Measurements from ENCODE around the gene KDM7A. TPM values are rescaled to one million over a fixed set of nuclear protein-coding genes. Genes with fewer than 3 reads are reported as not detected.

KDM7A gene
- total RNA-seq, 2 donors from 2014 or later: 9.6 to 26.5 TPM

DNA sequence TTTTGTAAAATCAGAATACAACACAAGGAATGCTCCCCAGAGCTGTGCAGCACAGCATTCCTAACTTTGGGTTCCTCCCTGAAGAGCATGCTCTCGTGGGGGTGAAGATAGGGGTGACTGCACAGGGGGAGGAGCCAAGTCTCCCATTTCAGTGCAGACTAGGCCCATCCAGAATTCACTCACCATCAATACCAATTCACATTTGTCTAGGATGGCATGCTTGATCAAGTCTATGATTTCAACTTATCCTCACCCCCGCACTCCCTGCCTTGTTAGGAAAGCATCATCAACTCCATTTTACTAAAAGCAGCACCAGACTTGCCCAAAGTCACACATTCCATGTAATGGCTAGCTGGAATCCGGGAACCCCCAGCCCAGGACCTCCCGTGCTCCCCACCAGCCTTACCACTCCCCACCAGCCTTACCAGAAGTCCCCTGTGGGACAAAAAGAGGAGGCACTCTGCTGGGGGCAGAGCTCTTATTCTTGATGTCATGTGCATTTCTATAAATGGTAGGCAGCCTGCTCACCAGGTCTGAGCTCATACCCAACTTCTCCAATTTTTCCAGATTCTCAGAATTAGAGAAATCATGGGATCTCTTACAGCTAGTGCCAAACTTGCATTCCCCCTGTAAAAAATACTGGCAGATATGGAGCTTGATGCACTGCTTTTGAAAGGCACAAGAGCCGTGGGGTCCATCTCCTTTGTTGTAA lies 120.2 kb downstream of the KDM7A start:
- no peaks in the 10 kb centered on the region for H3K9me3 ChIP-seq
- TF ChIP-seq, protein P1, sequence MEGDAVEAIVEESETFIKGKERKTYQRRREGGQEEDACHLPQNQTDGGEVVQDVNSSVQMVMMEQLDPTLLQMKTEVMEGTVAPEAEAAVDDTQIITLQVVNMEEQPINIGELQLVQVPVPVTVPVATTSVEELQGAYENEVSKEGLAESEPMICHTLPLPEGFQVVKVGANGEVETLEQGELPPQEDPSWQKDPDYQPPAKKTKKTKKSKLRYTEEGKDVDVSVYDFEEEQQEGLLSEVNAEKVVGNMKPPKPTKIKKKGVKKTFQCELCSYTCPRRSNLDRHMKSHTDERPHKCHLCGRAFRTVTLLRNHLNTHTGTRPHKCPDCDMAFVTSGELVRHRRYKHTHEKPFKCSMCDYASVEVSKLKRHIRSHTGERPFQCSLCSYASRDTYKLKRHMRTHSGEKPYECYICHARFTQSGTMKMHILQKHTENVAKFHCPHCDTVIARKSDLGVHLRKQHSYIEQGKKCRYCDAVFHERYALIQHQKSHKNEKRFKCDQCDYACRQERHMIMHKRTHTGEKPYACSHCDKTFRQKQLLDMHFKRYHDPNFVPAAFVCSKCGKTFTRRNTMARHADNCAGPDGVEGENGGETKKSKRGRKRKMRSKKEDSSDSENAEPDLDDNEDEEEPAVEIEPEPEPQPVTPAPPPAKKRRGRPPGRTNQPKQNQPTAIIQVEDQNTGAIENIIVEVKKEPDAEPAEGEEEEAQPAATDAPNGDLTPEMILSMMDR (IDR thresholded peaks at IDR 0.05): no peak
- TF ChIP-seq POLR2A (IDR thresholded peaks at IDR 0.05): no peak
- TF ChIP-seq POLR2AphosphoS5 (IDR thresholded peaks at IDR 0.05): no peak
- no peak for DNase-seq (ENCODE audit: low spot score)
- intact Hi-C loops (cut with DNase I): no loop called here
- no peak overlapping the region for H3K4me3 ChIP-seq
- no peaks in the 10 kb centered on the region for H3K36me3 ChIP-seq
- WGBS: 92% methylated on average over 5 of the region's 5 CpGs
- H3K27me3 ChIP-seq (replicated peaks; ENCODE audit: insufficient read depth): no peaks in the 10 kb centered on the region
- H3K27ac ChIP-seq: no peak overlapping the region
- peaks cover 7% of the 10 kb centered on the region for H3K4me1 ChIP-seq (replicated peaks)

DNA sequence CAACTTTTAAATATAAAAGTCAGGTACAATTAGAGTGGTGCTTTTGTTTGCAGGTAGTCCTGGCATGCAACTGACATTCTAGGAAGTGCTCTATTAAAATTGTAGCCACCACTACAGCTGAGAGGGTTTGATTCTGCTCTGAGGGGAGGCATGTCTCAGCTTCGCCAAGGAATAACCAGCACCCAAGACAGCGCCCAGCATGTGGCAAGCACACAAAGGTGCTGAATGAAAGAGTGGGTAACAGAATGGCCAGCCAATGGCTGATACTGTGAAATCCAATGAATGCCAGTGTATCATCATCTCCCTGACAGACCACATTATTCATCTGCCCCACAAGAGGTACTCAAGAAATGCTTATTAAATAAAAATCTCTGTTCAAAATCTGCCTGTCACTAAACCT lies 121.0 kb downstream of the KDM7A start:
- Histone ChIP-seq H3K4me1 (replicated peaks) (peaks cover 7% of the 10 kb centered on the region), H3K27me3 (replicated peaks; ENCODE audit: insufficient read depth) (no peaks in the 10 kb centered on the region), H3K9me3 (no peaks in the 10 kb centered on the region), H3K4me3 (no peak overlapping the region), H3K27ac (no peak overlapping the region), H3K36me3 (no peaks in the 10 kb centered on the region)
- WGBS: 70% methylated on average over 2 of the region's 2 CpGs
- intact Hi-C loops (cut with DNase I): no loop called here
- DNase-seq (ENCODE audit: low spot score): no peak
- TF ChIP-seq POLR2A (IDR thresholded peaks at IDR 0.05) (no peak), POLR2AphosphoS5 (IDR thresholded peaks at IDR 0.05) (no peak)
- TF ChIP-seq, protein P1 (IDR thresholded peaks at IDR 0.05): no peak

DNA sequence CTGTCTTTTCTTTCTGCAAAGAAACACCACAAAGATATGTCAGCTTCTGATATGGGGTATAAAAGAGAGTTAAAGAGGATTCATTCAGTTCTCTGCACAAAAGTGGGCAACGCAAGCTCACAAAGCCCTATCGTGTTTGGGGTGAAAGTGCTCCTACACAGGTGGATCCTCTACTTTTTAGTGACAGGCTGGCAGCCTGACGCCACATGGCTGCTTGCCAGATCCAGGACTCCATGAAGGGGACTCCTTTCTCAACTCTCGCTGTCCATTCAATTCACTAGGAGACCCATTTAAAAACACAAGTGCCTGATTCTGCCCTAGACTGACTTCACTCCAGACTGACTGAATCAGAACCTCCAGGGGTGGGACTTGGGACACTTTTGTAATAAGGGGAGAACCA lies 122.0 kb downstream of the KDM7A start:
- no peaks in the 10 kb centered on the region for H3K36me3 ChIP-seq
- peaks cover 6% of the 10 kb centered on the region for H3K4me1 ChIP-seq (replicated peaks)
- no peak for TF ChIP-seq POLR2AphosphoS5 (IDR thresholded peaks at IDR 0.05)
- no peak for TF ChIP-seq POLR2A (IDR thresholded peaks at IDR 0.05)
- TF ChIP-seq, protein P1 (IDR thresholded peaks at IDR 0.05): no peak
- no peaks in the 10 kb centered on the region for H3K27me3 ChIP-seq (replicated peaks; ENCODE audit: insufficient read depth)
- DNase-seq (ENCODE audit: low spot score): no peak
- intact Hi-C loops (cut with DNase I): no loop called here
- 81% methylated on average over 4 of the region's 4 CpGs for WGBS
- H3K27ac ChIP-seq: no peak overlapping the region
- H3K9me3 ChIP-seq: no peaks in the 10 kb centered on the region
- H3K4me3 ChIP-seq: no peak overlapping the region

DNA sequence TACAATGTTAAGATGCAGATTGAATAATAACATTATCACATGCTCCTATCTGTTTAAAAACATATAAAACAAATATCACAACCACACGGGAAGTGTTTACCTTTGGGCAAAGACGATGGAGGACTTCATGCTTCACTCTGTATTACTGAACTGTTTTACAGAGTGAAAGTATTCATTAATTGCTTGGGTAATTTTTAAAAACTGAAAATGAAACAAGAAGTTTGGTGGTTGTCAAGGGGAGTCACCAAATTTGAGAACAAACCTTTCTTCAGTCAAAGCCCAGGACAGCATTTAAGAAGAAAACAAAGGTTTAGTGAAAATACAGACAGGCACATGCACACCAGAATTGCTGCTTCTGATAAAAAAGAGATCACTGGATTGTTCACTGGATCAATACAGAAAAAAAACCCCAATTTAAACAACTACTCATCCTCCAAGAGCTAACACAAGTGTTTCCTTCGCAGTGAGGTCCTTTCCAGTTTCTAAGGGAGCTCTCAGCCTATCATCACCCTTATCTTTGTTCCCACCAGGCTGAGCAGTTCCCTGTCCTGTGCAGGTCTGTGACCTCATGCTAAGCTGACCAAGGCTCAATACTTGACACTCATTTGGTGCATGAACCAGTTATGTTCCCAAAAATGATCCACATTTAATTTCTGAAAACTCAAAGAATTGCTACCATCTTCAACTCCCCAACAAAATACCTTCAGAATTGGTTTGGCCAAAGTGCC lies 122.8 kb downstream of the KDM7A start:
- 56% methylated on average over 3 of the region's 3 CpGs for WGBS
- Histone ChIP-seq H3K36me3 (no peaks in the 10 kb centered on the region), H3K27ac (no peak overlapping the region), H3K27me3 (replicated peaks; ENCODE audit: insufficient read depth) (no peaks in the 10 kb centered on the region), H3K9me3 (no peaks in the 10 kb centered on the region), H3K4me1 (replicated peaks) (no peaks in the 10 kb centered on the region), H3K4me3 (no peak overlapping the region)
- intact Hi-C loops (cut with DNase I): no loop called here
- DNase-seq (ENCODE audit: low spot score): no peak
- TF ChIP-seq POLR2A (IDR thresholded peaks at IDR 0.05): no peak
- TF ChIP-seq, protein P1 (IDR thresholded peaks at IDR 0.05): no peak
- no peak for TF ChIP-seq POLR2AphosphoS5 (IDR thresholded peaks at IDR 0.05)

DNA sequence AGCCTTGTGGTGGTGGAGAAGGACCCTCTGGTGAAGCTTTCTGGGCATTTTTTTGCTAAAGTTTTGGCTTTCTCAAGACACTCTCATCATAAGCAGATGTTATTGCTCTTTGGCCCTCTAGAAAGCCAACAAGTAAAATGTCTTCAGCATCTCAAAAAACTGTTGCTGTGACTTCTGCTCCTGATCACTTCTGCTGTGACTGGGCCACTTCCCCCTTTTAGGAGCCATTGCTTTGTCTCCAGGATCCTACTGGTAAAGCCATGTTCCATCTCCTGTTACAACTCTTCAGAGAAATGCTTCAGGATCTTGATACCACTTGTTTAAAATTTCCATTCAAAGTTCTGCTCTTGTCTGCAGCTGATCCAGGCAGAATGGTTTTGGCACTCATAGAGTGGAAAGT lies 125.0 kb downstream of the KDM7A start:
- Histone ChIP-seq H3K4me3 (no peak overlapping the region), H3K4me1 (replicated peaks) (no peaks in the 10 kb centered on the region), H3K9me3 (no peaks in the 10 kb centered on the region), H3K36me3 (no peaks in the 10 kb centered on the region), H3K27ac (no peak overlapping the region), H3K27me3 (replicated peaks; ENCODE audit: insufficient read depth) (no peaks in the 10 kb centered on the region)
- TF ChIP-seq POLR2AphosphoS5 (IDR thresholded peaks at IDR 0.05): no peak
- TF ChIP-seq, protein P1 (IDR thresholded peaks at IDR 0.05): no peak
- no peak for TF ChIP-seq POLR2A (IDR thresholded peaks at IDR 0.05)
- no peak for DNase-seq (ENCODE audit: low spot score)
- intact Hi-C loops (cut with DNase I): no loop called here

Data from prostate gland (tissue), 2 donors.